Ectodermal cell (in vitro differentiated cells): Measurements from ENCODE around the gene MUSK.
A peak's percentile ranks its signal among the peaks of the same experiment; 100 is the strongest.
"Not testable (repeated sequence)": the region's sequence is repeated elsewhere in the genome, so short reads cannot be mapped to it uniquely, and the experiment has no call there.

Experiments used
- H3K27ac ChIP-seq: 2 replicates; pipeline ENCODE4 v1.7.0; 2013; ENCODE audit warnings: mild to moderate bottlenecking, low read depth, low read length; ENCODE audit not compliant: insufficient read depth, poor library complexity, severe bottlenecking
- H3K27me3 ChIP-seq: 2 replicates; pipeline ENCODE4 v1.7.0; 2013; ENCODE audit warnings: mild to moderate bottlenecking, low read length; ENCODE audit not compliant: insufficient read depth, control insufficient read depth, poor library complexity, severe bottlenecking
- H3K36me3 ChIP-seq: one replicate; pipeline ENCODE4 v1.7.0; 2013; ENCODE audit warnings: low read length; ENCODE audit not compliant: control insufficient read depth, insufficient read depth
- H3K4me1 ChIP-seq: one replicate; pipeline ENCODE4 v1.7.0; 2013; ENCODE audit warnings: low read length; ENCODE audit not compliant: control insufficient read depth, insufficient read depth
- H3K4me3 ChIP-seq: 2 replicates; pipeline ENCODE4 v1.7.0; 2013; ENCODE audit warnings: low read depth, low read length, control low read depth; ENCODE audit not compliant: insufficient read depth
- H3K9me3 ChIP-seq: 2 replicates; pipeline ENCODE4 v1.7.0; 2013; ENCODE audit warnings: mild to moderate bottlenecking, low read length, moderate library complexity; ENCODE audit not compliant: control insufficient read depth
- WGBS, 2 experiments: methylation state at CpG; one replicate each; pipeline ENCODE4 v1.1.7; 2013; ENCODE audit warnings: missing lambda C conversion rate in 2 of 2; 5-methylcytosine and 5-hydroxymethylcytosine counted together

The MUSK gene

GRCh38 chr9:110691002-110691549, 22.5 kb downstream of the MUSK start:
- no peak overlapping the region for H3K4me3 ChIP-seq
- 92 to 93% methylated on average over 5 of the region's 5 CpGs for WGBS, 2 experiments
- H3K27ac ChIP-seq = no peak overlapping the region

DNA sequence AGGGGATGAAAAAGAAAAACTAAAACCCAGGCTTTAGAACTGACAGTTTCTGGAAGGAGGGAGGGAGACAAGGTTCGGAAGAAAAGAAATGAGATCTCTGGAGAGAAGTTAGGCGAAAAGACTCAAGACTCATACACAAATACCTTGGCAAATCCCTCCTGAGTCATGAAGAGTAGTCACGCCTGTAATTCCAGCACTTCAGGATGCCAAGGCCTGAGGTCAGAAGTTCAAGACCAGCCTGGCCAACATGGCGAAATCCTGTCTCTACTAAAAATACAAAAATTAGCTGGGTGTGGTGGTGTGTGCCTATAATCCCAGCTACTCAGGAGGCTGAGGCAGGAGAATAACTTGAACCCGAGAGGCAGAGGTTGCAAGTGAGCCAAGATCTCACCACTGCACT, 27.3 kb downstream of the MUSK start:
- not testable (repeated sequence) for H3K27me3 ChIP-seq, H3K36me3 ChIP-seq, H3K27ac ChIP-seq, H3K4me3 ChIP-seq, H3K4me1 ChIP-seq, H3K9me3 ChIP-seq
- WGBS, 2 experiments = 86 to 92% methylated on average over 5 of the region's 5 CpGs

More at GRCh38 chr9:110691002-110691549, 22.5 kb downstream of the MUSK start:
- Histone ChIP-seq H3K36me3 (no peaks in the 10 kb centered on the region), H3K27me3 (no peaks in the 10 kb centered on the region), H3K4me1 (no peaks in the 10 kb centered on the region), H3K9me3 (no peaks in the 10 kb centered on the region)

- no peak overlapping the region for H3K27ac ChIP-seq
- WGBS, 2 experiments = 80 to 86% methylated on average over 1 of the region's 1 CpG
- H3K9me3 ChIP-seq = no peaks in the 10 kb centered on the region
- no peaks in the 10 kb centered on the region for H3K27me3 ChIP-seq
- H3K4me1 ChIP-seq = no peaks in the 10 kb centered on the region
- H3K36me3 ChIP-seq = no peaks in the 10 kb centered on the region
- H3K4me3 ChIP-seq = no peak overlapping the region
These were observed 32.4 kb downstream of the MUSK start for GRCh38 chr9:110700953-110701352.

- Histone ChIP-seq H3K36me3 (no peaks in the 10 kb centered on the region), H3K4me3 (no peak overlapping the region), H3K27me3 (no peaks in the 10 kb centered on the region), H3K27ac (no peak overlapping the region), H3K4me1 (no peaks in the 10 kb centered on the region), H3K9me3 (no peaks in the 10 kb centered on the region)
- 68 to 75% methylated on average over 2 of the region's 2 CpGs for WGBS, 2 experiments
These were observed 35.1 kb downstream of the MUSK start for GRCh38 chr9:110703669-110704068.

GRCh38 chr9:110707419-110707818, 38.8 kb downstream of the MUSK start:
- no peak overlapping the region for H3K4me3 ChIP-seq
- no peaks in the 10 kb centered on the region for H3K9me3 ChIP-seq
- no peaks in the 10 kb centered on the region for H3K36me3 ChIP-seq
- H3K27me3 ChIP-seq = no peaks in the 10 kb centered on the region
- no peak overlapping the region for H3K27ac ChIP-seq
- no peaks in the 10 kb centered on the region for H3K4me1 ChIP-seq

DNA sequence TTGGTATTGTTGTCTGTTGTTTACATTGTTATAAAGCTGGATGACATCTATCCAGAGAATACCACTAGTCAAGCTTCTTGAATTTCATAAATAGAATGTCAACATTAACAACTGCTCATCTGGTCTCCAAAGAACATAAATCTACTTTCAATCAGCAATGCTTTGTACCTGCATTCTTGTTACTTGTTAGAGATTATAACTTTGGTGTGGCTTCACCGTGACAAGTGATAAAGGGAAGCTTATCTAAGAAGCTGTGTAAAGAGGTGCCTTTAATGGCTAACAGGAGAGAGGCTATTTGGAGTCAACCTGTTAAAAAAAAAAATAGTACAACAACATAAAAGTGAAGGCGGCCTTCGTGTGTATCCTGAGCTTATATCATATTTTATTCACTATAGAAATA, 41.8 kb downstream of the MUSK start:
- H3K4me3 ChIP-seq = no peak overlapping the region
- H3K4me1 ChIP-seq = no peaks in the 10 kb centered on the region
- WGBS, 2 experiments = 95 to 100% methylated on average over 1 of the region's 3 CpGs
- no peaks in the 10 kb centered on the region for H3K27me3 ChIP-seq
- H3K36me3 ChIP-seq = no peaks in the 10 kb centered on the region
- no peak overlapping the region for H3K27ac ChIP-seq
- no peaks in the 10 kb centered on the region for H3K9me3 ChIP-seq

- H3K27me3 ChIP-seq = no peaks in the 10 kb centered on the region
- H3K4me3 ChIP-seq = no peak overlapping the region
- H3K9me3 ChIP-seq = no peaks in the 10 kb centered on the region
- H3K36me3 ChIP-seq = no peaks in the 10 kb centered on the region
- no peaks in the 10 kb centered on the region for H3K4me1 ChIP-seq
- H3K27ac ChIP-seq = no peak overlapping the region
- WGBS, 2 experiments = 94 to 96% methylated on average over 1 of the region's 1 CpG
These were observed 44.4 kb downstream of the MUSK start for GRCh38 chr9:110712955-110713354.

DNA sequence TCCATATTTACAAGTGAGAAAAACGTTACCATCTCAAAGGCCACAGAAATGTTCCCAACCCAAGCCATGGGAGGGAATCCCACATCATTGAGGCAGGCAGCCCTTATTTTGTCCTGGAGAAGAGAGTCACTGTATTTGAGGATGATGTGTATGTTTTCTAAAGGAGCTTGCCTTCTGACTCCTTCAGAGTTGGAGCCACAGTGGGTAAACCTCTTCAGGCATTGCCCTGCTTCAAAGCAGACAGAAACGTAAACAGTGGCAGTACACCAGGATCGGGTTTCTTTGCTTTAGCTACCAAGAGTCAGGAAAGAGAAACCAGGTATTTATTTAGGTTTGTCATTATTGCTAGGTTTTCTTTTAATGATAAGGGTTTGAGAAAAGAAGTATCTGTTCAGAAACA, 45.7 kb downstream of the MUSK start:
- Histone ChIP-seq H3K4me3 (no peak overlapping the region), H3K36me3 (no peaks in the 10 kb centered on the region), H3K9me3 (no peaks in the 10 kb centered on the region), H3K4me1 (no peaks in the 10 kb centered on the region), H3K27ac (no peak overlapping the region), H3K27me3 (no peaks in the 10 kb centered on the region)
- 35 to 39% methylated on average over 3 of the region's 3 CpGs for WGBS, 2 experiments

GRCh38 chr9:110728058-110728457, 59.5 kb downstream of the MUSK start:
- Histone ChIP-seq H3K9me3 (no peaks in the 10 kb centered on the region), H3K4me3 (no peak overlapping the region), H3K36me3 (no peaks in the 10 kb centered on the region), H3K4me1 (peaks cover 7% of the 10 kb centered on the region), H3K27me3 (no peaks in the 10 kb centered on the region), H3K27ac (peak overlapping the region; percentile 37)
- WGBS, 2 experiments = 0 to 7% methylated on average over 1 of the region's 1 CpG

- Histone ChIP-seq H3K27me3 (no peaks in the 10 kb centered on the region), H3K4me3 (no peak overlapping the region), H3K36me3 (no peaks in the 10 kb centered on the region), H3K9me3 (no peaks in the 10 kb centered on the region), H3K27ac (no peak overlapping the region), H3K4me1 (peaks cover 7% of the 10 kb centered on the region)
These were observed 61.0 kb downstream of the MUSK start for GRCh38 chr9:110729641-110730040.

GRCh38 chr9:110731437-110732028, 62.9 kb downstream of the MUSK start:
- Histone ChIP-seq H3K27ac (no peak overlapping the region), H3K36me3 (no peaks in the 10 kb centered on the region), H3K4me3 (no peak overlapping the region), H3K27me3 (no peaks in the 10 kb centered on the region), H3K4me1 (peaks cover 7% of the 10 kb centered on the region), H3K9me3 (no peaks in the 10 kb centered on the region)
- 86 to 92% methylated on average over 1 of the region's 2 CpGs for WGBS, 2 experiments
